Endothelial cell of umbilical vein (primary cell): ENCODE results near the gene UFD1. TPM values are rescaled to one million over a fixed set of nuclear protein-coding genes. Genes with fewer than 3 reads are reported as not detected.

Source experiments
- BruUV-seq: library from RNA; stranded (reverse); fragments of 400-500 nt; replicated peaks from 2 replicates; lab custom pipeline; 2021; lab: Mats Ljungman, UMichigan
- CTCF ChIA-PET: fragments of 300-600, 350-600 bp; sonication (Branson Sonifier 250); formaldehyde crosslinking; loops from one replicate; lab custom pipeline; 2021; ENCODE audit warnings: antibody characterized with exemption, inconsistent platforms; lab: Charles Lee
- POLR2A ChIA-PET: fragments of 300-600, 350-600 bp; sonication (Branson Sonifier 250); formaldehyde crosslinking; loops from one replicate; lab custom pipeline; 2021; ENCODE audit warnings: antibody characterized with exemption, inconsistent platforms; lab: Charles Lee
- DNase-seq: peaks from one replicate; pipeline ENCODE4 v3.0.0-alpha.2; 2011; ENCODE audit warnings: low read depth, low spot score
- FAIRE-seq: peaks from 2 replicates; lab custom pipeline; 2011; peaks lifted over from hg19 to GRCh38; lab: Jason Lieb, UNC
- H2AFZ ChIP-seq: 2 replicates; pipeline ENCODE4 v1.6.0; 2012; ENCODE audit warnings: low read depth, low read length, control low read depth, inconsistent platforms
- H3K27ac ChIP-seq: 2 replicates; pipeline ENCODE4 v1.5.1; 2011; ENCODE audit warnings: low read depth, mild to moderate bottlenecking, control low read depth, low read length, moderate library complexity; ENCODE audit not compliant: insufficient read depth
- H3K27me3 ChIP-seq, 2 experiments: 2 replicates each; pipeline versions ENCODE4 v1.6.0 to v1.6.1; 2011; ENCODE audit warnings: low read length in 2 of 2, mixed read lengths in 1 of 2; ENCODE audit not compliant: control insufficient read depth in 2 of 2, insufficient read depth in 2 of 2
- H3K36me3 ChIP-seq, 2 experiments: 2 replicates in 1 of 2; 3 replicates in 1 of 2; pipeline ENCODE4 v1.5.1; 2011; ENCODE audit warnings: low read length in 2 of 2, mild to moderate bottlenecking in 1 of 2, moderate library complexity in 1 of 2; ENCODE audit not compliant: control insufficient read depth in 2 of 2, insufficient read depth in 2 of 2; ENCODE audit errors: extremely low read depth in 1 of 2
- H3K4me1 ChIP-seq: 3 replicates; pipeline ENCODE4 v1.5.1; 2011; ENCODE audit warnings: mild to moderate bottlenecking, low read length; ENCODE audit not compliant: control insufficient read depth, insufficient read depth; ENCODE audit errors: extremely low read depth
- H3K4me2 ChIP-seq: 2 replicates; pipeline ENCODE4 v1.6.1; 2011; ENCODE audit warnings: low read length, control low read depth, mixed read lengths; ENCODE audit not compliant: insufficient read depth
- H3K4me3 ChIP-seq, 3 experiments: fragments of 200-600 bp in 1 of 3; sonication (generic), shearing (Covaris generic) in 1 of 3; replicated peaks in 1 of 3; 2 replicates each; pipeline ENCODE4 v1.5.1; 2011 to 2016; ENCODE audit warnings: control low read depth in 3 of 3, low read length in 3 of 3, mild to moderate bottlenecking in 2 of 3, inconsistent platforms in 1 of 3, low read depth in 1 of 3, moderate library complexity in 1 of 3; ENCODE audit not compliant: insufficient read depth in 1 of 3
- H3K79me2 ChIP-seq: 2 replicates; pipeline ENCODE4 v1.6.0; 2012; ENCODE audit warnings: low read length, inconsistent platforms; ENCODE audit not compliant: control insufficient read depth, insufficient read depth
- H3K9ac ChIP-seq: replicated peaks from 2 replicates; pipeline ENCODE3; 2011; ENCODE audit warnings: low read length, control low read depth; ENCODE audit not compliant: insufficient read depth; ENCODE audit errors: extremely low read depth
- H3K9me1 ChIP-seq: replicated peaks from 3 replicates; pipeline ENCODE4 v1.6.0; 2011; ENCODE audit warnings: mild to moderate bottlenecking, low read length; ENCODE audit not compliant: control insufficient read depth, insufficient read depth; ENCODE audit errors: extremely low read depth
- H3K9me3 ChIP-seq: replicated peaks from 2 replicates; pipeline ENCODE4 v1.5.1; 2012; ENCODE audit warnings: low read length, inconsistent platforms; ENCODE audit not compliant: control insufficient read depth, insufficient read depth
- H4K20me1 ChIP-seq: replicated peaks from 2 replicates; pipeline ENCODE3; 2011; ENCODE audit warnings: mild to moderate bottlenecking, low read length; ENCODE audit not compliant: control insufficient read depth, insufficient read depth; ENCODE audit errors: extremely low read depth
- EZH2 ChIP-seq: IDR thresholded peaks from 2 replicates; pipeline ENCODE4 v1.6.1; 2012; ENCODE audit warnings: borderline replicate concordance, low read depth, mild to moderate bottlenecking, moderate library complexity, low read length, inconsistent platforms; ENCODE audit not compliant: severe bottlenecking
- FOS ChIP-seq: IDR thresholded peaks from 2 replicates; pipeline ENCODE4 v1.6.1; 2011; ENCODE audit warnings: mild to moderate bottlenecking, low read length, moderate library complexity, borderline replicate concordance; ENCODE audit not compliant: insufficient read depth
- GATA2 ChIP-seq: IDR thresholded peaks from 2 replicates; pipeline ENCODE4 v1.7.0; 2011; ENCODE audit warnings: low read depth, mild to moderate bottlenecking, moderate library complexity, mixed read lengths, low read length; ENCODE audit not compliant: insufficient read length, insufficient read depth
- JUN ChIP-seq: IDR thresholded peaks from 2 replicates; pipeline ENCODE4 v1.6.1; 2011; ENCODE audit warnings: borderline replicate concordance, low read depth; ENCODE audit not compliant: insufficient read length, insufficient read depth
- MYC ChIP-seq: IDR thresholded peaks from one replicate; pipeline ENCODE4 v1.6.1; 2011; ENCODE audit warnings: mild to moderate bottlenecking, low read depth, low read length
- POLR2A ChIP-seq: IDR thresholded peaks from 2 replicates; pipeline ENCODE4 v1.6.1; 2012; ENCODE audit warnings: low read depth, mild to moderate bottlenecking, control low read depth, low read length
- POLR2AphosphoS5 ChIP-seq: IDR thresholded peaks from 2 replicates; pipeline ENCODE4 v1.6.1; 2012; ENCODE audit warnings: low read depth, mild to moderate bottlenecking, control low read depth, low read length, moderate library complexity; ENCODE audit not compliant: insufficient read depth
- dilution Hi-C: fragments of 300-500 bp; cut with MboI; formaldehyde crosslinking; loops from one replicate; pipeline ENCODE4 v1.15.0; 2019; ENCODE audit warnings: low sequenced_read_pairs; ENCODE audit not compliant: extremely low pct_ligation_motif_present
- intact Hi-C: fragments of 100-400 bp; cut with micrococcal nuclease; formaldehyde crosslinking; loops from one replicate; pipeline ENCODE4 v1.10.0; 2022
- polyA plus RNA-seq, 4 experiments: library from polyadenylated mRNA; depleted of rRNA in 3 of 4; stranded (reverse) in 3 of 4; unstranded in 1 of 4; fragments of >200 nt; gene quantifications; 2 replicates each; pipeline versions ENCODE4 v1.2.1 to v1.2.3, GENCODE V29; 2011 to 2012; ENCODE audit warnings: missing spikeins in 1 of 4
- total RNA-seq: library from RNA; stranded (reverse); gene quantifications from 2 replicates; pipeline ENCODE4 v1.2.3, GENCODE V29; 2021
- TF ChIP-seq, protein P1 (sequence below): IDR thresholded peaks from 2 replicates; pipeline ENCODE4 v1.6.1; 2011; ENCODE audit not compliant: insufficient read depth, insufficient read length
- TF ChIP-seq, protein P2 (sequence below), 2 donors: IDR thresholded peaks; 1 replicate in 1 of 2; 2 replicates in 1 of 2; pipeline ENCODE4 v1.5.1; 2011; ENCODE audit warnings: low read length in 2 of 2, mild to moderate bottlenecking in 2 of 2, moderate library complexity in 2 of 2, control low read depth in 1 of 2, inconsistent platforms in 1 of 2, low read depth in 1 of 2; ENCODE audit not compliant: insufficient read depth in 1 of 2; ENCODE audit errors: extremely low read depth in 1 of 2

The UFD1 gene
- total and polyA plus RNA-seq, 2 donors (not counting 3 experiments of a cell fraction or from before 2014, with no cell fraction given) = 127 to 228 TPM

DNA sequence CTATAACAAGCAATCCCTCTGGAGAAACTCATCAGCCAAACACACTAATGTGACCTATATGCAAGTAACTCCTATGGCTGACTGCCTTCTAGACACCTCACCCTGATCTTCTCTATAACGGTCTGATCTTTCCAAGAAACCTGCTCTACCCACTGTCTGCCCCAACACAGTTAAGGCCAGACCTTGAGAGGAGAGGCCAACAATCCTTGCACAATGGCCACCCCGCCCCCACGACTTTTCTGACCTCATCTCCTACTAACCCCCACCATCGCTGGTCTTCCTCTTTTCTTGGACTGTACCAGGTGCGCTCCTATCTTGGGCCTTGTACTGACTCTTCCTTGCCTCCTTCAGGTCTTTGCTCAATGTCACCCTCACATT, 59.9 kb downstream of the UFD1 start:
- no peak overlapping the region for H3K9ac ChIP-seq
- no peaks in the 10 kb centered on the region for H3K9me3 ChIP-seq
- dilution Hi-C loops = no loop called here
- H3K9me1 ChIP-seq = no peaks in the 10 kb centered on the region
- no peak for DNase-seq
- CTCF ChIA-PET = no interaction called here
- no TSS peak for BruUV-seq
- no peak overlapping the region for H3K4me3 ChIP-seq
- no peak overlapping the region for H2AFZ ChIP-seq
- intact Hi-C loops = no loop called here
- peaks cover 92% of the 10 kb centered on the region for H3K79me2 ChIP-seq
- H3K27me3 ChIP-seq = no peaks in the 10 kb centered on the region
- TF ChIP-seq JUN (no peak), FOS (no peak), MYC (no peak), EZH2 (no peak), GATA2 (no peak), POLR2AphosphoS5 (no peak), POLR2A (no peak)
- TF ChIP-seq, protein P1, sequence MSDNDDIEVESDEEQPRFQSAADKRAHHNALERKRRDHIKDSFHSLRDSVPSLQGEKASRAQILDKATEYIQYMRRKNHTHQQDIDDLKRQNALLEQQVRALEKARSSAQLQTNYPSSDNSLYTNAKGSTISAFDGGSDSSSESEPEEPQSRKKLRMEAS = no peak
- TF ChIP-seq, protein P2, sequence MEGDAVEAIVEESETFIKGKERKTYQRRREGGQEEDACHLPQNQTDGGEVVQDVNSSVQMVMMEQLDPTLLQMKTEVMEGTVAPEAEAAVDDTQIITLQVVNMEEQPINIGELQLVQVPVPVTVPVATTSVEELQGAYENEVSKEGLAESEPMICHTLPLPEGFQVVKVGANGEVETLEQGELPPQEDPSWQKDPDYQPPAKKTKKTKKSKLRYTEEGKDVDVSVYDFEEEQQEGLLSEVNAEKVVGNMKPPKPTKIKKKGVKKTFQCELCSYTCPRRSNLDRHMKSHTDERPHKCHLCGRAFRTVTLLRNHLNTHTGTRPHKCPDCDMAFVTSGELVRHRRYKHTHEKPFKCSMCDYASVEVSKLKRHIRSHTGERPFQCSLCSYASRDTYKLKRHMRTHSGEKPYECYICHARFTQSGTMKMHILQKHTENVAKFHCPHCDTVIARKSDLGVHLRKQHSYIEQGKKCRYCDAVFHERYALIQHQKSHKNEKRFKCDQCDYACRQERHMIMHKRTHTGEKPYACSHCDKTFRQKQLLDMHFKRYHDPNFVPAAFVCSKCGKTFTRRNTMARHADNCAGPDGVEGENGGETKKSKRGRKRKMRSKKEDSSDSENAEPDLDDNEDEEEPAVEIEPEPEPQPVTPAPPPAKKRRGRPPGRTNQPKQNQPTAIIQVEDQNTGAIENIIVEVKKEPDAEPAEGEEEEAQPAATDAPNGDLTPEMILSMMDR (IDR thresholded peaks at IDR 0.05; ENCODE audit: extremely low read depth in 1 of 2, insufficient read depth in 1 of 2, low read depth in 1 of 2, low read length in 2 of 2) = no peak
- no peaks in the 10 kb centered on the region for H4K20me1 ChIP-seq
- H3K4me2 ChIP-seq = no peak overlapping the region
- POLR2A ChIA-PET = no interaction called here
- peaks cover 8% of the 10 kb centered on the region for H3K4me1 ChIP-seq
- no peak for FAIRE-seq
- no peaks in the 10 kb centered on the region for H3K36me3 ChIP-seq
- no peak overlapping the region for H3K27ac ChIP-seq
